Astrocyte of the spinal cord (primary cell): ENCODE measurements around the gene MLH3.
A peak's percentile ranks its signal among the peaks of the same experiment; 100 is the strongest.

Experiments used
- DNase-seq: peaks from one replicate; pipeline ENCODE4 v3.0.0; 2011; ENCODE audit warnings: low read depth, low spot score
- H3K4me3 ChIP-seq: 2 replicates; pipeline ENCODE4 v1.5.1; 2011; ENCODE audit warnings: low read depth, mild to moderate bottlenecking, low read length, moderate library complexity
- CTCF ChIP-seq: IDR thresholded peaks from 2 replicates; pipeline ENCODE4 v1.5.1; 2012; ENCODE audit warnings: low read depth, mild to moderate bottlenecking, low read length, inconsistent platforms
- in situ Hi-C: cut with HindIII; loops from 2 replicates; pipeline ENCODE4 v1.10.0; 2017; ENCODE audit warnings: low sequenced_read_pairs

MLH3 gene

GRCh38 chr14:74984236-74985027 lies 66.8 kb downstream of the MLH3 start:
- H3K4me3 ChIP-seq: no peak overlapping the region
- no peak for DNase-seq
- TF ChIP-seq CTCF: no peak
- in situ Hi-C loops: no loop called here

- H3K4me3 ChIP-seq: no peak overlapping the region
- TF ChIP-seq CTCF: no peak
- DNase-seq: no peak
- in situ Hi-C loops: no loop called here
Observed at GRCh38 chr14:74983343-74983742, 67.9 kb downstream of the MLH3 start.

DNA sequence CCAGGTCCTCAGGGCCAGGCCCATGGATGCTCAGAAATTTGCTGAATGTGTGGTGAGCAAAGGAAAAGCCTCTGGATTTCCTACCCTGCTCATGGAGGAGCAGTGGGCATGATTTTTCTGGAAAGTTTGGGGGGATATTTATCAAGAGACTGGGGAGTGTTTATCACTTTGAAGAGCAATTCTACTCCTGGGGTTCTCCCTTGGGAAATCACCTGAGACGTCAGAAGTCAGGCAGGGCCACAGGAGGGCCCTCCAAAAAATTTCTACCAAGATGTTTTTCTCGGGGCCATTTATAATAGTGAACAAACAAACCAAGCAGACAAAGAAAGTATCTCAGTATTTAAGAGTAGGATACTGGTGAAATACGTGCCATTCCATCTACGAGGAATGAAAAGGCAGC lies 68.6 kb downstream of the MLH3 start:
- no peak for TF ChIP-seq CTCF
- in situ Hi-C loops: no loop called here

GRCh38 chr14:74981833-74982232 lies 69.4 kb downstream of the MLH3 start:
- no peak for DNase-seq
- no peak for TF ChIP-seq CTCF
- no peak overlapping the region for H3K4me3 ChIP-seq
- in situ Hi-C loops: no loop called here

More for the DNA sequence above, 68.6 kb downstream of the MLH3 start:
- no peak overlapping the region for H3K4me3 ChIP-seq
- no peak for DNase-seq

GRCh38 chr14:74981462-74981782 lies 69.8 kb downstream of the MLH3 start:
- no peak overlapping the region for H3K4me3 ChIP-seq
- in situ Hi-C loops: no loop called here
- TF ChIP-seq CTCF: no peak
- DNase-seq: no peak

DNA sequence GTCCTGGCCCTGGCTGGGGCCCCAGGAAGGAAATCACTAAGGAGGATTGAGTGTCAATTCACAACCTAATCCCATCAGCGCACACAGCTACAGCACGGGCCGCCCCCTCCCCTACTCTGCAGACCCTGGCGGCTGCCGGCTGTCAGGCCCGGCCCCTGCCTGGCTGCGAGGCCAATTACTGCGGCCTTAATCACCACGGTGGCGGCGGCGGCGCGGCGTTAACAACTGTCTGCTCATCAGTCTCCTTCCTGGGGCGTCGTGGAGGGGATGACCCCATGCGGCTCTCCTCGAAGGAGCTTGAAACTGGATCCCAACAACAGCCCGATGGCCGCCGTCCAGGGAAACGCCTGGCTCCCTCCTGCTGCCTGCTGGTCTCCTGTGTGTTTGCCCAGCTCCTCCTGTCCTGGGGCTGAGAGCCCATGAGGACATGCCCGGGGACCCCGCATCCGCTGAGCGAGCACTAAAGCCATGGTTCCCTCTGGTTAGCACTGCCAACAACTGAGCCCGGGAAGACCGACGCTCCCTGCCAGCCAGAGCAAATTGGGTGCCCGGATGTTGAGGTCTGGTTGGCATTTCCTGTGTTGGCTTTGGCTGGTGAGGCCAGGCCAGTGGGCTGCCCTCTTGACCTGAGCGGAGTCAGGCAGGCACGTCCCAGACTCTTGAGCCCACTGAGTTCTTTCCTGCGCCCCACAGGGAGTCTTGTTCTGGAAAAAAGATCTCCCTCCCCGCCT lies 70.4 kb downstream of the MLH3 start:
- peak; percentile 3 for TF ChIP-seq CTCF
- in situ Hi-C loops: no loop called here
- peak; percentile 90 for DNase-seq
- H3K4me3 ChIP-seq: no peak overlapping the region
